ENCODE data around the gene DAPK1.

Gene DAPK1

DNA sequence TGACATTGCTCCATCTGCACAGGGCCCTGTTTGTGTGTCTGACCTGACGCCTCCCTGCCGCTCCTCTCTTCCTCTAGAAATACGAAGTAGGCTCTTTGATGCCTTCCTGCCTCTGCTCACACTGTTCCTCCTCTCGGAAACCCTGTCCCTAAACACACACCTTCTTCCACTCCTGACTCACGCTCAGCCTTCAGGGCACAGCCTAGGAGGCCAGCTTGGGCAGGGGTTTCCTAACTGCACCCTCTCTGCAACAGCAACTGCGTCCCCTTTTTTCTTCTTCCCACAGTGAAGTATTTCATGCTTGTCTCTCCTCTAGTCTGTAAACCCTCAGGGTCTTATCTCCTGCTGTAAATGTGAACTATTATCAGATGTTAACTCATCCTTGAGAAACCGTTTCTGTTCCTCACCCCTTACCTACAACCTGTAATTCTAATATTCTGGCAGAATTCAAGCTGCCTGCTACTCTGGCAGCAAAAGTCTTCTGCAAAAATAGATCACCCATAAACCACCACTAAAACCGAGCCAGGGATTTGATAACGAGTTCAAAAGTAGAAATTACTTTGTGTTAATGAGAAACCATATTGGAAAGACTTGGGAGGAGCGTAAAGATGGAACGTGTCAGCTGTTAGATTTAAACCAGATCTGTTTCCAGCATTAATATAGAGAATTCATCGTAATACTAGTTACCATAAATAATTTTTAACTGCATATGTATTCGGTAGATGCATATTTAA is 100.2 kb downstream of the DAPK1 start:
- DNase-seq = no peak

- no peak for DNase-seq
These were observed 102.4 kb downstream of the DAPK1 start for GRCh38 chr9:87599901-87600610.

DNA sequence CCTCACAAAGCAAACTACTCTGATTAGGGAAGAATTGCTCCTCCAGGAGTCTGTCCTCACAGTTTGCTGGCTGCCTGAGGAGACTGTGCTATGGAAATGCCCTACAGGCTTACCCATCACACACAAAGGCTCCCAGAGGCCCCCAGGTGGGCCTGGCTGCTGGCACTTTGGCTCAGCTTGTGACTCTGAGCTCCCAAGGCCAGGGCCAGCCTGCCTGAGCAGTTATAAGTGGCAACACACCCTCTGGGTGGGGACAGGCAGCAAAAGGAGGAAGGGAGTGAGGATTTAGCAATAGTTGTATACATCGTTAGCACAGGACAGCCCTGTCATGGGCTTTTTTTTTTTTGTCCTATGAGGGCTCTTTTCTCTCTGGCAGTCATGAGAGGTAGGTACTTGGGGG is 103.5 kb downstream of the DAPK1 start:
- no peak for DNase-seq

GRCh38 chr9:87601595-87601994 is 103.9 kb downstream of the DAPK1 start:
- DNase-seq = no peak

DNA sequence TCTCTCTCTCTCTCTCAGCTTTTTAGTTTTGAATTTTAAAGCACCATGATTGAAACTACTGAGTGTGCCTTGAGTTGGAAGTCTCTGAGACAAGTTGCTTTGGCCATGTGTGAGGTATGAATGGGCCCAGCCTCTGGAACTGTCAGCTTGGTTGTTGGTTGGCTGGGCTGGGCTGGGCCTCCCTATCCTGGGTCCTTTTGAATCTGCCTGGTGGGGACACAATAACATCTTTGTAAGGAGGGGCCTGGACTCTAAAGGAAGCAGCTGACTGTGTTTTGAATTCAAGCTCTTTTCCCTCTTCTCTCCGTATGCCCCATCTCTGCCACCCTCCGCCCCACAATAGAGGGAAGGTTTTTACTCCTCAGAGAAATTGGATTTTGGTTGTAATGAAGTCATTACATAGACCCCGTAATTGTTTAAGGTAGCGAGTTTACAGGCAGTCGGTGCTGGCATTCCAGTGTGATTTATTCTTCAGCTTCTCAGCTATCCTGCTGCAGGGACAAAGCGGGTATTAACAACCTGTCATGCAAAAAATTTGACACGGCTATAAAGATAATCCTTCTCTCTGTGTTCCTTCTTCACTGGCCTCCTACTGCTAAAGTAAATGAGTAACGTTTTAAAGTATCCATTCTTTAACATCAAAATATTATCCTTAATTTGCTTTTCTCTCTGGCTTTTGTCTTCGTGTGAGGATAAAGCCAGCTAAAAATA is 105.4 kb downstream of the DAPK1 start:
- DNase-seq = no peak

GRCh38 chr9:87603854-87604490 is 106.3 kb downstream of the DAPK1 start:
- no peak for DNase-seq

GRCh38 chr9:87604886-87605588 is 107.4 kb downstream of the DAPK1 start:
- DNase-seq = no peak

DNA sequence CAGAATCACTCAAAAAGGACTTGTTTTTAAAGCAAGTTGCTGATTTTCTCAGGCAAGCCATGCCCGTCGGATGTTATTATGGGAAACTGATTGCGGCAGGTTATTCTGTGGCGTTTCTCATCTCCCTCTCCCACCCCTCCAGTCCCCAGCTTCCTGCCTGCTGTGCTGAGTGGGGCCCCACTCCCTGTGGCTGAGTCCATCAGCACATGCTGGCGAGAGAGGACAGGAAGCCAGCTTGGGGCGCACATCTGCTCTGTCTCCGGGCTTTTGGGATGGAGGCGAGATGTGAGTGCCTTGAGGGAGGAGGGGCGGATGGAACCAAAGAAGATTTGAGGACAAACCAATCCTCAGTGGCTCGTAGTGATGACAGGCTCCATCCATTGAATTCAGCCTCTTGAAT is 108.0 kb downstream of the DAPK1 start:
- no peak for DNase-seq

GRCh38 chr9:87606841-87607521 is 109.3 kb downstream of the DAPK1 start:
- DNase-seq = no peak

GRCh38 chr9:87607859-87608258 is 110.2 kb downstream of the DAPK1 start:
- DNase-seq = no peak

- no peak for DNase-seq
These were observed 111.3 kb downstream of the DAPK1 start for GRCh38 chr9:87609002-87609401.

GRCh38 chr9:87609486-87609885 is 111.8 kb downstream of the DAPK1 start:
- no peak for DNase-seq

DNA sequence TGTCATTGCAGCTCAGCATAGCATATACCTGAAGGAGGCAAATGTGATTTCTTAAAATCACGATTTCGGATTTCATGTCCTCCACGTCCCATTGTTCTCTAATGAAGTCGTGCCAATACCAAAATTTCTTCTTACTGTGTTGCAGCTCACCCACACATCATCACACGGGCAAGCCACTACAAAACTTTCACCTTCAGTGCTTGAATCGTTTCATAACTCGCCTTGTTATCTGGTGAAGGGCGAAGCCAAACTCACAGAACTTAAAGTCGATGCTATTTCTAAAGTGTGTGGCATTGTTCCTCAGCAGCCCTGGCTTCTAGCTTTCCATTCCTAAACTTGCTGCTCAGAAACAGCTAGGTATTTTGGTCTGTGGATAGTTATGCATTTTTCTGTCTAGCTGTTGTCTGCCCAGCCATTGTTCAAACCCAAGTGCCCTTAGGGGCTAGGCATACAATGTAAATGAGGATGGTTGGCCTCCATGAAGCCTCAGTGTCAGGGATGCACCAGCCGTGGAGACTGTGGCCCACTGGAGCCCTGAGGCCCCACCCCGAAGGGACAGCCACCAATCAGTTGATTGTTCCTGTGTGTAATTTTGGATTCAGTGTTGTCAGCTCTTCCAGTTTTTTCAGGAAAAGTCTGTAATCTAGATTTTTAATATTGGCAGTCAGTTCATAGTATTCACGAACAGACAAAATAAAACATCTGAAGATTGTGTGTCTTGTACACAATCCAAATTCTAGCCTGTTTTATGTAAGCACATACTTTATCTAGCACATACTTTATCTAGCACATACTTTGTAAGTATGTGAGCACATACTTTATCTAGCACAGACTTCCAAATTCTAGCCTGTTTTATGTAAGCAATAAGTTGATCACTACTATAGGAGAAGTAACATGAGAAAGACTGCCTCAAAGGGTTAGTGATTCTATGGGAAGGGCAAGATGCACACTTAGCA is 112.8 kb downstream of the DAPK1 start:
- DNase-seq = no peak

GRCh38 chr9:87611776-87612175 is 114.1 kb downstream of the DAPK1 start:
- no peak for DNase-seq

- DNase-seq = no peak
These were observed 114.9 kb downstream of the DAPK1 start for GRCh38 chr9:87612536-87612935.

DNA sequence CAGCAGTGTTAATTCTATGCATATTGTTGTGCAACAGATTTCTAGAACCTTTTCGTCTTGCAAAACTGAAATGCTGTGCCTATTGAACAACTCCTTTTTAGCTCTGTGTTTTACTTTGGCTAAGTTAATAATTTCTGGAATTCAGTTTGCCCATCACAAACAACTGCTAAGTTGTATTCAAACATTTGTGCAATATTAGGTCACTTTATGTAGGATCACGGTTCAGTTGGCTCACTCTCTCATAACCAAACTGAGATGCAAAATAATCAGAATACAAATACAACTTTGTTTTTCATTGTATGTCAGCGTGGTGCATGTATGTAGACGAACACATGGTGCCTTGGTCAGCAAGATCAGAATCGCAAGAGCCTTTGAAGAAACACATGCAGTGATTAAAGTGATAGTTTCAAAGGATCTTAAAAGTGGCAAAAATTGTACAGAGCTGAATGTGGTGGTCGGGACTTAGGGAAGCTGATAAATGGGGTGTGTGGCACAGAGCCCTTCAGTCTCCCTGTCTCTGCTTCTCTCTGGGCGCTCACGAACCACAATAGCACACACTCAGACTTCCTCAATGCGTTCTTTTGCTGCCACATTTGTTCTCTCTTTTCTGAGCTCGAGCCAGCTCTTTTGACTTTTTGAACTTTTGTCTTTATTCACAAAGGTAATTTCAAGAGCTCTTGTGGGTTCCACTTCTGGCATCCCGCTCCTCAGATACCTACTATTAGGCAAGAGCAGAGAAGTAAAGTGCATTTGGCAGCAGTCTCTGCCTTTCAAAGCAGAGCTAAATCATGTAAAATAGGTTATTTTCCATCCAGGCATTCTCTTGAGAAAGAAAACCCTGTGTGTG is 115.8 kb downstream of the DAPK1 start:
- no peak for DNase-seq

DNA sequence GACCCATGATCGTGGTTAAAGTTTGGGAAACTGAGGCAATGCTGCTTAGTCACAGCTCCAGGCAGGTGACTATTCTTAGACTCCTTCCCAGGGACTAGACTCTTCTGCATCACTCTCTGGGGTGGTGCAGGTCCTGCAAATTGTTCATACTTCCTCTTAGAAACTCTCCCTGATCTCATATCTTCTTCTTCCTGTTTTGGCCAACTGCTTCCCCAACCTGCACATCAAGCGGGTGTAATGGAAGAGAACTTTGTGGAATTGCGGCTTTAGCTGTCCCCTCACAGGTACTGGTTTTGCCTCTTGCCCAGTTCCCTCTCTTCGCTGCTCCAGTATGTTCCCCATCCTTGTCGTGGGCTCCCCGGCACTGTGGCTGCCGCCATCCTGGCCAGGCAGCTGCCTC is 116.7 kb downstream of the DAPK1 start:
- DNase-seq = no peak

DNA sequence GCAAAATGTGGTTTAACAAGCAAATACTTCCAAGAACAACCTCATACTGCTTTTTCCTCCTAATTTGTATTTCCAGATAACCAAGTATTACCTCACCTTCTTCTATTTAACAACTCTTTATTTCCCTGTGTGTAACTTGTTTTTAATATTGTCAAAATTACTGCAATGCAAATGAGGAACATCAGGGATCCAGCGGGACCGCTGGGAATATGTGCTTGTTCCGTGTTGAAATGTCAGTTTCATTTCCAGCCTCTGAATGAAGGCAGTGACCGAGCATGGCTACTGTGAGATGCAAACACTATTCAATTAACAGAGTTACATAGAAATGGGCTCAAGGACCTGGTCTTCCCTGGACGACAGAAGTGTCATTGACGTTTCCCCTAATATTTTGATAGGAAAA is 117.5 kb downstream of the DAPK1 start:
- DNase-seq = no peak

GRCh38 chr9:87615547-87616148 is 118.0 kb downstream of the DAPK1 start:
- no peak for DNase-seq

DNA sequence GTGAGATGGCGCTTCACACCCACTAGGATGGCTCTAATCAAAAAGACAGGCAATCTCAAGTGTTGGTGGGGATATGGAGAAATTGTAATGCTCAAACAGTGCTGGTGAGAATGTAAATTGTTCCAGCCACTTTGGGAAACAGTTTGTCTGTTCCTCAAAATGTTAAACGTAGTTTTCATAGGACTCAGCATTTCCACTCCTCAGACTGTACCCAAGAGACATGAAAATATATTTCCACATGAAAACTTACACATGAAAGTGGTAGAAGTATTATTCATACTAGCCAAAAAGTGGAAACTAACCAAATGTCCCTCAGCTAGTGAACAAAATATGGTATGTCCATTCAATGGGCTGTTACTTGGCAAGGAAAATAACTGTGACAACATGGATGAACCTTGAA is 120.6 kb downstream of the DAPK1 start:
- DNase-seq = no peak
